ENCODE measurements around the gene GNG12.

- TF ChIP-seq, protein P1, sequence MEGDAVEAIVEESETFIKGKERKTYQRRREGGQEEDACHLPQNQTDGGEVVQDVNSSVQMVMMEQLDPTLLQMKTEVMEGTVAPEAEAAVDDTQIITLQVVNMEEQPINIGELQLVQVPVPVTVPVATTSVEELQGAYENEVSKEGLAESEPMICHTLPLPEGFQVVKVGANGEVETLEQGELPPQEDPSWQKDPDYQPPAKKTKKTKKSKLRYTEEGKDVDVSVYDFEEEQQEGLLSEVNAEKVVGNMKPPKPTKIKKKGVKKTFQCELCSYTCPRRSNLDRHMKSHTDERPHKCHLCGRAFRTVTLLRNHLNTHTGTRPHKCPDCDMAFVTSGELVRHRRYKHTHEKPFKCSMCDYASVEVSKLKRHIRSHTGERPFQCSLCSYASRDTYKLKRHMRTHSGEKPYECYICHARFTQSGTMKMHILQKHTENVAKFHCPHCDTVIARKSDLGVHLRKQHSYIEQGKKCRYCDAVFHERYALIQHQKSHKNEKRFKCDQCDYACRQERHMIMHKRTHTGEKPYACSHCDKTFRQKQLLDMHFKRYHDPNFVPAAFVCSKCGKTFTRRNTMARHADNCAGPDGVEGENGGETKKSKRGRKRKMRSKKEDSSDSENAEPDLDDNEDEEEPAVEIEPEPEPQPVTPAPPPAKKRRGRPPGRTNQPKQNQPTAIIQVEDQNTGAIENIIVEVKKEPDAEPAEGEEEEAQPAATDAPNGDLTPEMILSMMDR (conservative IDR thresholded peaks at IDR 0.05 in 1 of 2, IDR thresholded peaks at IDR 0.05 in 1 of 2; ENCODE audit: extremely low read depth in 1 of 2, insufficient read depth in 1 of 2, low read depth in 1 of 2, low read length in 2 of 2): no peak
- no peak for TF ChIP-seq EZH2 (IDR thresholded peaks at IDR 0.05; ENCODE audit: borderline replicate concordance, low read length)
These were observed 11.7 kb upstream of the GNG12 start for GRCh38 chr1:67844988-67845387.
